Endothelial cell of umbilical vein (primary cell): Measurements from ENCODE around the gene ZC3H13. TPM values are rescaled to one million over a fixed set of nuclear protein-coding genes. Genes with fewer than 3 reads are reported as not detected.

ENCODE experiments used
- BruUV-seq: library from RNA; stranded (reverse); fragments of 400-500 nt; replicated peaks from 2 replicates; lab custom pipeline; 2021; lab: Mats Ljungman, UMichigan
- CTCF ChIA-PET: fragments of 300-600, 350-600 bp; sonication (Branson Sonifier 250); formaldehyde crosslinking; loops from one replicate; lab custom pipeline; 2021; ENCODE audit warnings: antibody characterized with exemption, inconsistent platforms; lab: Charles Lee
- POLR2A ChIA-PET: fragments of 300-600, 350-600 bp; sonication (Branson Sonifier 250); formaldehyde crosslinking; loops from one replicate; lab custom pipeline; 2021; ENCODE audit warnings: antibody characterized with exemption, inconsistent platforms; lab: Charles Lee
- DNase-seq: peaks from one replicate; pipeline ENCODE4 v3.0.0-alpha.2; 2011; ENCODE audit warnings: low read depth, low spot score
- FAIRE-seq: peaks from 2 replicates; lab custom pipeline; 2011; peaks lifted over from hg19 to GRCh38; lab: Jason Lieb, UNC
- H2AFZ ChIP-seq: 2 replicates; pipeline ENCODE4 v1.6.0; 2012; ENCODE audit warnings: low read depth, low read length, control low read depth, inconsistent platforms
- H3K27ac ChIP-seq: 2 replicates; pipeline ENCODE4 v1.5.1; 2011; ENCODE audit warnings: low read depth, mild to moderate bottlenecking, control low read depth, low read length, moderate library complexity; ENCODE audit not compliant: insufficient read depth
- H3K27me3 ChIP-seq, 2 experiments: 2 replicates each; pipeline versions ENCODE4 v1.6.0 to v1.6.1; 2011; ENCODE audit warnings: low read length in 2 of 2, mixed read lengths in 1 of 2; ENCODE audit not compliant: control insufficient read depth in 2 of 2, insufficient read depth in 2 of 2
- H3K36me3 ChIP-seq, 2 experiments: 2 replicates in 1 of 2; 3 replicates in 1 of 2; pipeline ENCODE4 v1.5.1; 2011; ENCODE audit warnings: low read length in 2 of 2, mild to moderate bottlenecking in 1 of 2, moderate library complexity in 1 of 2; ENCODE audit not compliant: control insufficient read depth in 2 of 2, insufficient read depth in 2 of 2; ENCODE audit errors: extremely low read depth in 1 of 2
- H3K4me1 ChIP-seq: 3 replicates; pipeline ENCODE4 v1.5.1; 2011; ENCODE audit warnings: mild to moderate bottlenecking, low read length; ENCODE audit not compliant: control insufficient read depth, insufficient read depth; ENCODE audit errors: extremely low read depth
- H3K4me2 ChIP-seq: 2 replicates; pipeline ENCODE4 v1.6.1; 2011; ENCODE audit warnings: low read length, control low read depth, mixed read lengths; ENCODE audit not compliant: insufficient read depth
- H3K4me3 ChIP-seq, 3 experiments: fragments of 200-600 bp in 1 of 3; sonication (generic), shearing (Covaris generic) in 1 of 3; replicated peaks in 1 of 3; 2 replicates each; pipeline ENCODE4 v1.5.1; 2011 to 2016; ENCODE audit warnings: control low read depth in 3 of 3, low read length in 3 of 3, mild to moderate bottlenecking in 2 of 3, inconsistent platforms in 1 of 3, low read depth in 1 of 3, moderate library complexity in 1 of 3; ENCODE audit not compliant: insufficient read depth in 1 of 3
- H3K79me2 ChIP-seq: 2 replicates; pipeline ENCODE4 v1.6.0; 2012; ENCODE audit warnings: low read length, inconsistent platforms; ENCODE audit not compliant: control insufficient read depth, insufficient read depth
- H3K9ac ChIP-seq: replicated peaks from 2 replicates; pipeline ENCODE3; 2011; ENCODE audit warnings: low read length, control low read depth; ENCODE audit not compliant: insufficient read depth; ENCODE audit errors: extremely low read depth
- H3K9me1 ChIP-seq: replicated peaks from 3 replicates; pipeline ENCODE4 v1.6.0; 2011; ENCODE audit warnings: mild to moderate bottlenecking, low read length; ENCODE audit not compliant: control insufficient read depth, insufficient read depth; ENCODE audit errors: extremely low read depth
- H3K9me3 ChIP-seq: replicated peaks from 2 replicates; pipeline ENCODE4 v1.5.1; 2012; ENCODE audit warnings: low read length, inconsistent platforms; ENCODE audit not compliant: control insufficient read depth, insufficient read depth
- H4K20me1 ChIP-seq: replicated peaks from 2 replicates; pipeline ENCODE3; 2011; ENCODE audit warnings: mild to moderate bottlenecking, low read length; ENCODE audit not compliant: control insufficient read depth, insufficient read depth; ENCODE audit errors: extremely low read depth
- EZH2 ChIP-seq: IDR thresholded peaks from 2 replicates; pipeline ENCODE4 v1.6.1; 2012; ENCODE audit warnings: borderline replicate concordance, low read depth, mild to moderate bottlenecking, moderate library complexity, low read length, inconsistent platforms; ENCODE audit not compliant: severe bottlenecking
- FOS ChIP-seq: IDR thresholded peaks from 2 replicates; pipeline ENCODE4 v1.6.1; 2011; ENCODE audit warnings: mild to moderate bottlenecking, low read length, moderate library complexity, borderline replicate concordance; ENCODE audit not compliant: insufficient read depth
- GATA2 ChIP-seq: IDR thresholded peaks from 2 replicates; pipeline ENCODE4 v1.7.0; 2011; ENCODE audit warnings: low read depth, mild to moderate bottlenecking, moderate library complexity, mixed read lengths, low read length; ENCODE audit not compliant: insufficient read length, insufficient read depth
- JUN ChIP-seq: IDR thresholded peaks from 2 replicates; pipeline ENCODE4 v1.6.1; 2011; ENCODE audit warnings: borderline replicate concordance, low read depth; ENCODE audit not compliant: insufficient read length, insufficient read depth
- MYC ChIP-seq: IDR thresholded peaks from one replicate; pipeline ENCODE4 v1.6.1; 2011; ENCODE audit warnings: mild to moderate bottlenecking, low read depth, low read length
- POLR2A ChIP-seq: IDR thresholded peaks from 2 replicates; pipeline ENCODE4 v1.6.1; 2012; ENCODE audit warnings: low read depth, mild to moderate bottlenecking, control low read depth, low read length
- POLR2AphosphoS5 ChIP-seq: IDR thresholded peaks from 2 replicates; pipeline ENCODE4 v1.6.1; 2012; ENCODE audit warnings: low read depth, mild to moderate bottlenecking, control low read depth, low read length, moderate library complexity; ENCODE audit not compliant: insufficient read depth
- dilution Hi-C: fragments of 300-500 bp; cut with MboI; formaldehyde crosslinking; loops from one replicate; pipeline ENCODE4 v1.15.0; 2019; ENCODE audit warnings: low sequenced_read_pairs; ENCODE audit not compliant: extremely low pct_ligation_motif_present
- intact Hi-C: fragments of 100-400 bp; cut with micrococcal nuclease; formaldehyde crosslinking; loops from one replicate; pipeline ENCODE4 v1.10.0; 2022
- polyA plus RNA-seq, 4 experiments: library from polyadenylated mRNA; depleted of rRNA in 3 of 4; stranded (reverse) in 3 of 4; unstranded in 1 of 4; fragments of >200 nt; gene quantifications; 2 replicates each; pipeline versions ENCODE4 v1.2.1 to v1.2.3, GENCODE V29; 2011 to 2012; ENCODE audit warnings: missing spikeins in 1 of 4
- total RNA-seq: library from RNA; stranded (reverse); gene quantifications from 2 replicates; pipeline ENCODE4 v1.2.3, GENCODE V29; 2021
- TF ChIP-seq, protein P1 (sequence below): IDR thresholded peaks from 2 replicates; pipeline ENCODE4 v1.6.1; 2011; ENCODE audit not compliant: insufficient read depth, insufficient read length
- TF ChIP-seq, protein P2 (sequence below), 2 donors: IDR thresholded peaks; 1 replicate in 1 of 2; 2 replicates in 1 of 2; pipeline ENCODE4 v1.5.1; 2011; ENCODE audit warnings: low read length in 2 of 2, mild to moderate bottlenecking in 2 of 2, moderate library complexity in 2 of 2, control low read depth in 1 of 2, inconsistent platforms in 1 of 2, low read depth in 1 of 2; ENCODE audit not compliant: insufficient read depth in 1 of 2; ENCODE audit errors: extremely low read depth in 1 of 2

The ZC3H13 gene
- total and polyA plus RNA-seq, 2 donors (not counting 3 experiments of a cell fraction or from before 2014, with no cell fraction given) = 3.8 to 36.6 TPM

DNA sequence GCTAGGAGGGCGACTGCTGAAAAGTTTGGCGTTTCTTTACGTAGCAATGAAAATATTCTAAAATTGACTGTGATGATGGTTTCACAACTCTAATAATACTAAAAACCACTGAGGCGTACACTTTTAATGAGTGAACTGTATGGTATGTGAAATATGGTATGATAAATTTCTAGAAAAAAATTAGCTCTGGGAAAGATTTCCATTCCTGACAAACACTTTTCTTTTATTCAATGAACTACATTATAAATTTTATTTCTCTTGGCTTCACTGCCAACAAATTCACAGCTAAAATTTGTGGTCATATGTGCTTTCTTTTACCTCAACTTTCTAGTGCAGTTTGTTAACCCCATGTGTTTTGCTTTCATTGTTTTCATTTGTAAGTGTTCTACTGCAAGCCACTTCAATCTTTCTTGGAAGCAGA is 11.1 kb downstream of the ZC3H13 start:
- Histone ChIP-seq H3K9me1 (no peaks in the 10 kb centered on the region), H3K4me2 (no peak overlapping the region), H4K20me1 (no peaks in the 10 kb centered on the region), H3K27ac (no peak overlapping the region), H3K9me3 (no peaks in the 10 kb centered on the region), H3K79me2 (peaks cover 22% of the 10 kb centered on the region), H3K4me1 (no peaks in the 10 kb centered on the region), H3K4me3 (no peak overlapping the region), H2AFZ (no peak overlapping the region), H3K27me3 (no peaks in the 10 kb centered on the region), H3K9ac (no peak overlapping the region), H3K36me3 (peaks cover 2 to 20% of the 10 kb centered on the region in 2 experiments)
- DNase-seq (no peak), FAIRE-seq (no peak)
- no peak for TF ChIP-seq POLR2AphosphoS5
- TF ChIP-seq MYC = no peak
- TF ChIP-seq GATA2 = no peak
- TF ChIP-seq EZH2 = no peak
- TF ChIP-seq, protein P1, sequence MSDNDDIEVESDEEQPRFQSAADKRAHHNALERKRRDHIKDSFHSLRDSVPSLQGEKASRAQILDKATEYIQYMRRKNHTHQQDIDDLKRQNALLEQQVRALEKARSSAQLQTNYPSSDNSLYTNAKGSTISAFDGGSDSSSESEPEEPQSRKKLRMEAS = no peak
- TF ChIP-seq POLR2A = no peak
- no peak for TF ChIP-seq FOS
- TF ChIP-seq JUN = no peak
- TF ChIP-seq, protein P2, sequence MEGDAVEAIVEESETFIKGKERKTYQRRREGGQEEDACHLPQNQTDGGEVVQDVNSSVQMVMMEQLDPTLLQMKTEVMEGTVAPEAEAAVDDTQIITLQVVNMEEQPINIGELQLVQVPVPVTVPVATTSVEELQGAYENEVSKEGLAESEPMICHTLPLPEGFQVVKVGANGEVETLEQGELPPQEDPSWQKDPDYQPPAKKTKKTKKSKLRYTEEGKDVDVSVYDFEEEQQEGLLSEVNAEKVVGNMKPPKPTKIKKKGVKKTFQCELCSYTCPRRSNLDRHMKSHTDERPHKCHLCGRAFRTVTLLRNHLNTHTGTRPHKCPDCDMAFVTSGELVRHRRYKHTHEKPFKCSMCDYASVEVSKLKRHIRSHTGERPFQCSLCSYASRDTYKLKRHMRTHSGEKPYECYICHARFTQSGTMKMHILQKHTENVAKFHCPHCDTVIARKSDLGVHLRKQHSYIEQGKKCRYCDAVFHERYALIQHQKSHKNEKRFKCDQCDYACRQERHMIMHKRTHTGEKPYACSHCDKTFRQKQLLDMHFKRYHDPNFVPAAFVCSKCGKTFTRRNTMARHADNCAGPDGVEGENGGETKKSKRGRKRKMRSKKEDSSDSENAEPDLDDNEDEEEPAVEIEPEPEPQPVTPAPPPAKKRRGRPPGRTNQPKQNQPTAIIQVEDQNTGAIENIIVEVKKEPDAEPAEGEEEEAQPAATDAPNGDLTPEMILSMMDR (IDR thresholded peaks at IDR 0.05; ENCODE audit: extremely low read depth in 1 of 2, insufficient read depth in 1 of 2, low read depth in 1 of 2, low read length in 2 of 2) = no peak
- intact Hi-C loops (no loop called here), dilution Hi-C loops (no loop called here)
- POLR2A ChIA-PET = no interaction called here
- CTCF ChIA-PET = interaction anchor here (1.5 kb wide), 1 partner anchor 17 kb away, joined by 3 read pairs; no protein-coding TSS in a partner anchor
- no TSS peak for BruUV-seq
